T47D (cell line): Measurements from ENCODE around the gene SLC38A10.
A peak's percentile ranks its signal among the peaks of the same experiment; 100 is the strongest.

ENCODE experiments used
- DNase-seq, 2 experiments: peaks; one replicate each; pipeline versions ENCODE4 v3.0.0 to v3.0.0-alpha.2; 2011 to 2012; ENCODE audit warnings: low read depth in 1 of 2, low spot score in 1 of 2
- JUND ChIP-seq: IDR thresholded peaks from 2 replicates; pipeline ENCODE4 v1.6.1; 2012; ENCODE audit warnings: low read depth
- in situ Hi-C: cut with HindIII; loops from 2 replicates; pipeline ENCODE4 v1.10.0; 2016; ENCODE audit warnings: low sequenced_read_pairs, low pct_unique_long_range_greater_than_20kb

Gene SLC38A10

GRCh38 chr17:81295676-81296381 lies 722 bp upstream of the SLC38A10 start:
- no peak for TF ChIP-seq JUND
- DNase-seq: peak; percentile 93 to 95
- in situ Hi-C loops: no loop called here

DNA sequence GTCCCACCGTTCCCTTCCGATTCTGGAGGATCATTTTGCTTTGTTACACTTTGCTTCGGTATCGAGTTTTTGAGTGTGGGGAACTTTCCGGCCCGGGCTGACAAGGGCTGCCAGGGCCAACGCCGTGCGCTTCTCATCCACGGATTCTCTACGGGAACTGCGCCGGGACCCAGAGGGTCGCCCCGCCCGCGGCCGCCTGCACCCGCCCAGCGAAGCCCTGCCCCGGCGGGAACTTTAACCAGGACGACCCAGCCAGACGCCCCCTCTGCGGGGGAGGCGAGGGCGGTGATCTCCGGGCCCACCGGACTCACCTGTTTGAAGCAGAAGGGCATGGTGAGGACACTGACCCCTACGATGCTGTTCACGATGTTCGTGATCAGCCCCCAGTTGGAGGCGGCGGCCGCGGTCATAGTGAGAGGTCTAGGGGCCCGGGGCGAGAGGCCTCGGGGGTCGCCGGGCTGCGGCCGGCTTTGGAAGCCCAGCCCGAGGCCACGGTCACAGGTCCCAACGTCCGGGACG lies 536 bp downstream of the SLC38A10 start:
- DNase-seq: no peak
- in situ Hi-C loops: no loop called here
- no peak for TF ChIP-seq JUND

DNA sequence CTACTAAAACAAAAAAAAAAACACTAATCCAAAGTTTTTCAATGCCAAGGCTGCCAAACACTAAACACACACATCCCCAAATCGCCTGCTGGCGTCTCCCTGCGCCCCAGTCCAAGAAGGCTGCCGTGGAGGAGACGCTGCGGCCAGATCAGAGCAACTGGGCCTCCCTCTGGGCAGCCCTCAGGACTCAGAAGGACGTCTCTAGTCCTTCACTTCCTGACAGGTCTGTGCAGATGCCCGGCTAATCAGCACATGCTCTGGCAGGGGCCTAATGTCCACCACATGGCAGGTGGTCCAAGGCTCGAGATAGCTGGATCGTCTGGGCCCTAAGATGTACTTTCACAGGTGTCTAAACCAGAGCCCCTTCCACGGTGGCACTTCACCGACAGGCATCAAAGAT lies 2.7 kb downstream of the SLC38A10 start:
- no peak for DNase-seq
- in situ Hi-C loops: no loop called here
- no peak for TF ChIP-seq JUND

GRCh38 chr17:81291662-81292061 lies 3.4 kb downstream of the SLC38A10 start:
- no peak for TF ChIP-seq JUND
- in situ Hi-C loops: no loop called here
- DNase-seq: peak; percentile 79 to 89

DNA sequence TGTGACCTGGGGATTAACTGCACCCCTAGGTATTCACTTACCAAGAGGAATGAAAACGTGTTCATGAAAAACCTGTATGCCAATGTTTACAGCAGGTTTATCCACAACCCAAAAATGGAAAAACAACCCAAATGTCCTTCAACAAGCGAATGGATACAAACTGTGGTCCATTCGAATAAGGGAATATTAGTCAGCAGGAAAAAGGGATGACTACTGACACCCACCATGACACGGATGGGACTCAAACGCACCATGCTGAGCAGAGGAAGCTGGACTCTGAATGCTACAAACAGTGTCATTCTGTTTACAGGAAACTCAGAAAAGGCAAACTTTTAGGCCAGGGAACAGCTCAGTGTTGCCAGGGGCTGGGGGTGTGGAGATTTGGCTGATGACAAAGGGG lies 4.9 kb downstream of the SLC38A10 start:
- no peak for TF ChIP-seq JUND
- DNase-seq: no peak
- in situ Hi-C loops: no loop called here

GRCh38 chr17:81289627-81290026 lies 5.5 kb downstream of the SLC38A10 start:
- no peak for DNase-seq
- TF ChIP-seq JUND: no peak
- in situ Hi-C loops: no loop called here

DNA sequence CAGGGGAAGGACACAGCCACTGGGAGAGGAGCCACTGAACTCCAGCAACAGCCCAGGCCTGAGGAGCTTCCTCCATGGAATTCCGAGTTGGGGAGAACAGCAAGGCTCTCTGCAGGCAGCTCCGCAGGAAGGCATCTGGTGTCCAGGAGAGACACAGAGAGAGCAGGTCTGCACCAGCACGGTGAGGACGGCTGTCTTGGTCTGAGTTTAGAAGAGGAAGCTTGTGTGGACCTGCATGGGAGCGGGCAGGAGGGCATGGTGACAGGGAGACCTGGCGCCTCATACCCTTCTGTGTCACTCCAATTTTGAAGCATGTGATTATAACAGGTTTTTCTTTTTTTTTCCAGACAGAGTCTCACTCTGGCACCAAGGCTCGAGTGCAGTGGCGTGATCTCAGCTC lies 6.4 kb downstream of the SLC38A10 start:
- TF ChIP-seq JUND: no peak
- DNase-seq: no peak
- in situ Hi-C loops: no loop called here

- in situ Hi-C loops: no loop called here
- DNase-seq: no peak
- TF ChIP-seq JUND: no peak
Measured at GRCh38 chr17:81287741-81288430, 7.2 kb downstream of the SLC38A10 start.

GRCh38 chr17:81287152-81287551 lies 8.0 kb downstream of the SLC38A10 start:
- no peak for DNase-seq
- TF ChIP-seq JUND: no peak
- in situ Hi-C loops: no loop called here

GRCh38 chr17:81286491-81287145 lies 8.5 kb downstream of the SLC38A10 start:
- in situ Hi-C loops: no loop called here
- DNase-seq: no peak
- no peak for TF ChIP-seq JUND

GRCh38 chr17:81285894-81286293 lies 9.2 kb downstream of the SLC38A10 start:
- in situ Hi-C loops: no loop called here
- DNase-seq: no peak
- no peak for TF ChIP-seq JUND

GRCh38 chr17:81285179-81285878 lies 9.8 kb downstream of the SLC38A10 start:
- TF ChIP-seq JUND: no peak
- DNase-seq: no peak
- in situ Hi-C loops: no loop called here
